B cell (primary cell): ENCODE data around the gene NKX3-2. TPM values are rescaled to one million over a fixed set of nuclear protein-coding genes. Genes with fewer than 3 reads are reported as not detected.

Experiments
- ATAC-seq: fragments of 200-7000 bp; cut with Tn5 transposase; one replicate; pipeline ENCODE4 v1.10.0; 2021; ENCODE audit warnings: low read depth, mild to moderate bottlenecking, moderate number of reproducible peaks, moderate library complexity
- CTCF ChIA-PET: fragments of 350-600 bp; sonication (Branson Sonifier 250); formaldehyde crosslinking; loops from one replicate; lab custom pipeline; 2021; ENCODE audit warnings: antibody characterized with exemption, inconsistent platforms; lab: Charles Lee
- POLR2A ChIA-PET: fragments of 350-600 bp; sonication (Branson Sonifier 250); formaldehyde crosslinking; loops from one replicate; lab custom pipeline; 2021; ENCODE audit warnings: antibody characterized with exemption; lab: Charles Lee
- DNase-seq: peaks from one replicate; pipeline ENCODE4 v3.0.0; 2013
- H2AFZ ChIP-seq: 2 replicates; pipeline ENCODE4 v1.6.1; 2012; ENCODE audit warnings: mild to moderate bottlenecking, low read depth, low read length; ENCODE audit not compliant: insufficient read depth, poor library complexity, severe bottlenecking
- H3K27ac ChIP-seq, 2 donors: 1 replicate in 1 of 2; 2 replicates in 1 of 2; pipeline ENCODE4 v1.5.1; 2012 to 2013; ENCODE audit warnings: low read length in 2 of 2, mild to moderate bottlenecking in 2 of 2, moderate library complexity in 1 of 2
- H3K27me3 ChIP-seq, 4 experiments: fragments of 200-600 bp in 1 of 4; sonication (generic) in 1 of 4; replicated peaks in 1 of 4; 1 replicate in 2 of 4; 2 replicates in 2 of 4; pipeline versions ENCODE4 v1.6.1 to v1.7.0; 2013 to 2016; ENCODE audit warnings: low read length in 3 of 4, mild to moderate bottlenecking in 2 of 4, mixed read lengths in 1 of 4, moderate library complexity in 1 of 4; ENCODE audit not compliant: insufficient read depth in 4 of 4, control insufficient read depth in 3 of 4; ENCODE audit errors: control extremely low read depth in 1 of 4
- H3K36me3 ChIP-seq, 2 experiments: replicated peaks in 1 of 2; 1 replicate in 1 of 2; 2 replicates in 1 of 2; pipeline versions ENCODE4 v1.6.1 to v1.7.1; 2013; ENCODE audit warnings: low read length in 1 of 2; ENCODE audit not compliant: insufficient read depth in 2 of 2, control insufficient read depth in 1 of 2; ENCODE audit errors: control extremely low read depth in 1 of 2, extremely low read depth in 1 of 2
- H3K4me1 ChIP-seq, 2 donors: fragments of 200-600 bp in 1 of 2; sonication (generic) in 1 of 2; 1 replicate in 1 of 2; 2 replicates in 1 of 2; pipeline versions ENCODE4 v1.5.1 to v1.6.1; 2013 to 2017; ENCODE audit warnings: low read length in 2 of 2; ENCODE audit not compliant: control insufficient read depth in 2 of 2, insufficient read depth in 2 of 2
- H3K4me2 ChIP-seq: replicated peaks from 2 replicates; pipeline ENCODE3; 2012; ENCODE audit warnings: mild to moderate bottlenecking, low read depth, low read length; ENCODE audit not compliant: poor library complexity, severe bottlenecking
- H3K4me3 ChIP-seq, 5 experiments: fragments of 200-600 bp in 1 of 5; sonication (generic) in 1 of 5; 1 replicate in 3 of 5; 2 replicates in 2 of 5; pipeline versions ENCODE4 v1.5.1 to v1.7.0; 2011 to 2016; ENCODE audit warnings: low read length in 4 of 5, mild to moderate bottlenecking in 4 of 5, low read depth in 2 of 5, control low read depth in 1 of 5, moderate library complexity in 1 of 5; ENCODE audit not compliant: insufficient read depth in 1 of 5; ENCODE audit errors: control extremely low read depth in 1 of 5, extremely low read depth in 1 of 5
- H3K79me2 ChIP-seq: fragments of 200-600 bp; sonication (generic); one replicate; pipeline ENCODE4 v1.6.0; 2016; ENCODE audit warnings: low read length; ENCODE audit not compliant: control insufficient read depth, insufficient read depth
- H3K9ac ChIP-seq: fragments of 200-600 bp; sonication (generic); 2 replicates; pipeline ENCODE4 v1.6.1; 2017; ENCODE audit warnings: mild to moderate bottlenecking, low read length, moderate library complexity
- H3K9me3 ChIP-seq, 3 donors: one replicate each; pipeline versions ENCODE4 v1.6.1 to v1.7.1; 2013; ENCODE audit warnings: low read length in 2 of 3; ENCODE audit not compliant: control insufficient read depth in 2 of 3, insufficient read depth in 1 of 3; ENCODE audit errors: control extremely low read depth in 1 of 3
- H4K20me1 ChIP-seq: 2 replicates; pipeline ENCODE4 v1.6.0; 2012; ENCODE audit warnings: mild to moderate bottlenecking, low read length; ENCODE audit not compliant: insufficient read depth, control insufficient read depth, poor library complexity, severe bottlenecking
- H3K27ac Mint-ChIP-seq: one replicate; pipeline ENCODE4 v1.8.0; 2021; ENCODE audit warnings: mixed read lengths
- H3K27me3 Mint-ChIP-seq: one replicate; pipeline ENCODE4 v1.8.0; 2021; ENCODE audit warnings: mixed read lengths
- H3K4me1 Mint-ChIP-seq: one replicate; pipeline ENCODE4 v1.8.0; 2021; ENCODE audit warnings: mixed read lengths
- H3K4me3 Mint-ChIP-seq: one replicate; pipeline ENCODE4 v1.8.0; 2021; ENCODE audit warnings: mixed read lengths
- H3K9me3 Mint-ChIP-seq: one replicate; pipeline ENCODE4 v1.8.0; 2022; ENCODE audit warnings: mixed read lengths; ENCODE audit not compliant: insufficient read depth
- CTCF ChIP-seq: fragments of 200-600 bp; IDR thresholded peaks from one replicate; pipeline ENCODE4 v1.8.0; 2022; ENCODE audit warnings: antibody characterized with exemption, mild to moderate bottlenecking
- EZH2 ChIP-seq: IDR thresholded peaks from 2 replicates; pipeline ENCODE4 v1.6.1; 2012; ENCODE audit warnings: borderline replicate concordance, low read depth, mild to moderate bottlenecking, moderate library complexity, low read length; ENCODE audit not compliant: insufficient read depth, poor library complexity, severe bottlenecking
- WGBS: methylation state at CpG from one replicate; pipeline ENCODE4 v1.1.5; 2013; ENCODE audit warnings: missing lambda C conversion rate; ENCODE audit not compliant: insufficient coverage; 5-methylcytosine and 5-hydroxymethylcytosine counted together
- intact Hi-C: fragments of 100-400 bp; cut with micrococcal nuclease; formaldehyde crosslinking; loops from one replicate; pipeline ENCODE4 v1.10.0; 2022
- polyA plus RNA-seq: library from polyadenylated mRNA; depleted of rRNA; stranded (reverse); fragments of >200 nt; gene quantifications from 2 replicates; pipeline ENCODE4 v1.2.3, GENCODE V29; 2012
- total RNA-seq, 2 donors: library from RNA; stranded (reverse); fragments of 120-200 nt in 1 of 2; gene quantifications; 1 replicate in 1 of 2; 2 replicates in 1 of 2; pipeline versions ENCODE4 v1.2.3 to v1.2.4, GENCODE V29; 2013 to 2022

The NKX3-2 gene
- total and polyA plus RNA-seq, 2 donors (not counting 1 experiment from before 2014, with no cell fraction given), result not detected

- no peak overlapping the region for H2AFZ ChIP-seq
- no peak overlapping the region for H3K4me3 ChIP-seq
- TF ChIP-seq EZH2 (no peak), CTCF (no peak)
- H3K27ac ChIP-seq, result no peak overlapping the region
- H3K79me2 ChIP-seq, result no peaks in the 10 kb centered on the region
- ChIA-PET POLR2A (no interaction called here), CTCF (no interaction called here)
- H3K4me1 ChIP-seq, result peaks cover 37 to 60% of the 10 kb centered on the region in 2 donors
- peaks cover 16% of the 10 kb centered on the region for H3K4me1 Mint-ChIP-seq
- H3K4me3 Mint-ChIP-seq, result no peak overlapping the region
- WGBS, result 18% methylated on average over 7 of the region's 10 CpGs
- intact Hi-C loops, result loop anchor here (1.0 kb wide), 1 partner anchor 40 kb away; no protein-coding TSS in a partner anchor
- no peak overlapping the region for H3K27ac Mint-ChIP-seq
- H4K20me1 ChIP-seq, result no peaks in the 10 kb centered on the region
- peaks cover 1 to 96% (median 42%) of the 10 kb centered on the region in 3 donors for H3K9me3 ChIP-seq
- H3K4me2 ChIP-seq, result no peak overlapping the region
- peaks cover 7% of the 10 kb centered on the region for H3K9me3 Mint-ChIP-seq
- H3K27me3 Mint-ChIP-seq, result peaks cover 66% of the 10 kb centered on the region
- DNase-seq (no peak), ATAC-seq (no peak)
- no peaks in the 10 kb centered on the region for H3K36me3 ChIP-seq
- no peak overlapping the region for H3K9ac ChIP-seq
- H3K27me3 ChIP-seq, result peaks cover 0 to 99% (median 90%) of the 10 kb centered on the region in 4 experiments
These were observed 6.5 kb downstream of the NKX3-2 start for GRCh38 chr4:13537832-13538177.

- no peak overlapping the region for H3K4me3 Mint-ChIP-seq
- no peak for TF ChIP-seq CTCF
- no peak for TF ChIP-seq EZH2
- H3K27me3 Mint-ChIP-seq, result peaks cover 69% of the 10 kb centered on the region
- ChIA-PET POLR2A (no interaction called here), CTCF (interaction anchor here (0.7 kb wide), 1 partner anchor 684 kb away, joined by 3 read pairs; no protein-coding TSS in a partner anchor)
- Histone ChIP-seq H3K27ac (no peak overlapping the region), H3K4me3 (no peak overlapping the region), H3K9ac (no peak overlapping the region), H3K9me3 (peaks cover 1 to 92% (median 42%) of the 10 kb centered on the region in 3 donors), H3K4me2 (no peak overlapping the region), H3K27me3 (peaks cover 0 to 99% (median 91%) of the 10 kb centered on the region in 4 experiments), H3K79me2 (no peaks in the 10 kb centered on the region), H4K20me1 (no peaks in the 10 kb centered on the region), H2AFZ (no peak overlapping the region), H3K4me1 (peaks cover 31 to 54% of the 10 kb centered on the region in 2 donors), H3K36me3 (no peaks in the 10 kb centered on the region)
- DNase-seq (peak; percentile 35), ATAC-seq (no peak)
- H3K27ac Mint-ChIP-seq, result no peak overlapping the region
- intact Hi-C loops, result no loop called here
- peaks cover 7% of the 10 kb centered on the region for H3K9me3 Mint-ChIP-seq
- H3K4me1 Mint-ChIP-seq, result peaks cover 11% of the 10 kb centered on the region
- WGBS, result 13% methylated on average over 30 of the region's 34 CpGs
These were observed 7.1 kb downstream of the NKX3-2 start for GRCh38 chr4:13537011-13537831.
